Measurements from ENCODE around the gene SHH.

DNA sequence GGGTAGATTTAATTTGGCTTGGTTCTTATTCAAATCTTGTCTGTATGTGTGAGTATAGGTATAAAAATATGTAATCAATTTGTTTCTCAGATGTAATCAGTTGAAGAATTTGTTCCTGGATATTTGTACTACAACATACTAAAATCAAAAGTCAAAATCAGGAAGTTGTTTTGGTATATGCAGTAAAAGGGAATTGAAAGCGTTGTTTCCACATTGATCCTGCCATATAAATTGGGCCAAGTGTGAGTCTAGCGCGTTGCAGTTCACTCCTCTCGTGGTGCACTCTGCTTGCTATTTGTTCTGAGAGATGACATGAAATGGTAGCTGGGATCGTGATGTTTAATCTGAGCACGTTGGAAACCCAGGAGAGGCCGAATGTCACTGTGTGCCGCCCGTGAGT is 55.9 kb downstream of the SHH start:
- TF ChIP-seq CTCF (optimal IDR thresholded peaks at IDR 0.05 in 1 of 3, IDR thresholded peaks at IDR 0.05 in 1 of 3, conservative IDR thresholded peaks at IDR 0.05 in 1 of 3; ENCODE audit: extremely low read depth in 1 of 3, insufficient read depth in 2 of 3, low read length in 3 of 3) (no peak), EZH2 (IDR thresholded peaks at IDR 0.05; ENCODE audit: low read length) (no peak)
